Measurements from ENCODE around the gene DLGAP1.
"Not testable (repeated sequence)": the region's sequence is repeated elsewhere in the genome, so short reads cannot be mapped to it uniquely, and the experiment has no call there.

Gene DLGAP1

DNA sequence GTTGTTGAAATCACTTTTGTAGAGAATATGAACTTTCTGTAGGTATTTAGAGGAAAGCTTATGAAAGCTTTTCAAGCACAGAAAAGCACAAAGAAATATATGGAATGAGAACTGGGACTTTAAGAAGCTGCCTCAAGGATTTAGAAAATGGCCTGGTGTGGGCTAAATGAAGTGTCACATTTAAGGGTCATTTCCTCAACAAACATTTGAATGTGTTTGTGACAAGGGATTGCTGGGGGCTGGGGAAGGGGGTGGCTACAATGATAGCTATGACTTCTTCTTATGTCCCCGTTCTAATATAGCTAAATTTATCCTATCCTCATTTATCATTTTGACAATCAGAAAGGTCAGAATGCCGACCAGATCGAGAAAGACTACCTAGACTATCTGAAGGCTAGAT, 69.2 kb downstream of the DLGAP1 start:
- DNase-seq (ENCODE audit: low spot score) = no peak

DNA sequence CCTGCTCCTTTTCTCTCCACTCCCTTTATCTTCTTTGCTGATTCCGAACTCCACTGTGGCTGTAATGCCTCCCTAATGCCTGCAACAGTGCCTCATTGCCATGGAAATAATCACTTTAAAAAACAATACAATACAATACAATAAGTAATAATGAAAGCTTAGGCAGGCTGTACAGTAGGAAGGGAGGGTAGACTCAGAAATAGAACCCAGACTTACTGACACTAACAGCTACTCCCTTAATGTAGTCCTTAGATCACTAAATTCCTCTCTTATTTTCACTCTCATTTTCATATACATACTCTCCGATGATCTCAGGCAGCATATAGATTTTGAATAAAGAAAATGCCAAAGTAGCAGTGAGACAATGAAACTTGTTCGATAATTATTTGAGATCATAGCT, 70.2 kb downstream of the DLGAP1 start:
- no peak for DNase-seq (ENCODE audit: low spot score)

DNA sequence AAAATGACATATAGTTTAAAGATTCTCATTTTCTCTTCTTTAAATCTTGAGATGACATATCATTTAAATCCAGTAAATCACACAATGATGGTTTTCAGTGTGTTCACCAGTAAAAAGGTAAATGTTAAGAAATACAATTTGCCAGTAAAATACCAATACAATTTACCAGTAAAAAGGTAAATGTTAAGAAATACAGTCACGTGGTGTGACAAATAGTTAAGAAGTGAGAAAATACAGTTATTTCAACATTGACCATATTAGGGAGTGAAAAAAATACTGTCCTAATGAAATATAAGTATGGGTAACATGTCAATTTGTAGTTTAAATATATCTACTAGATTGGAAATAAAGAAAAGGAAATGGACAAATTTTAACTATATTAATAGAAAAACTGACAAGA, 80.5 kb downstream of the DLGAP1 start:
- no peak for DNase-seq (ENCODE audit: low spot score)

DNA sequence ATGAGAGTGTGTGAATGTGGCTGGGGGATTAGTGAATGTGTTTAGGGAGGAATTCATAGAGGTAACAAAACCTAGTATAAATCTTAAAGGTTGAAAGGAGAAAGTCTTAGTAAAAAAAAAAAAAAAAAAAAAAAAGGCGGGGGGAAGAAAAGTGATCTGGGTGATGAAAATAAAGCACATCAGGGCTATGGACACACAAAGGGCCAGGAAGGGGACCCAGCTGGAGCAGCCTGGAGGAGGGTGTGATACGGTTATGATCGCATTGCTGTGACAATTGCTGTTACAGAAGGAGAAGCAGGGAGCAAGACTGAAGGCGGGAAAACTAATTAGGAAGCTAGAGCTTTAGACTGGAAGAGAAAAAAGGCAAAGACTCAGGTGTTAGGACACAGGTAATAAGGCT, 85.4 kb downstream of the DLGAP1 start:
- no peak for DNase-seq (ENCODE audit: low spot score)

DNA sequence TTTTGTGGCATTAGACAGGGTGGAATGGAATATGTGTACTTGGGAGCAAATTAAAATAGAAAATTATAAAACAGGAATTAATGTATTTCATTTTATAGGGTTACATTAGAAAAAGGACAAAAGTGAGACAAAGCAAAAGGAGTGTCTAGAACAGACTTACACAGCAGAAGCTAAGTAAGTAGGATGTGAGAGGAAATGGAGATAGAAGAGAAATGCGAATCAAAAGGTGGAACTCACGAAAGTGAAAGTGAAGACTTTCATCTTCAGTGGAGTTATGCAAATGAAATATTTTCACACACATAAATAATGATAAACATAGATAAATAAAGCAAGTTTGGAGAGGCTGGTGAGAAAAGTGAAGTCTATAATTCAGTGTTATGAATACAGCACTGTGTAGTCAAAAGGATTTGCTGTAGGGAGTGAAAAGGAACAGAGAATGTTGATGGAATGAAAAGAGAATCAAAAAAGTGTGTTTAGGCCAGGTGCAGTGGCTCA, 94.8 kb downstream of the DLGAP1 start:
- DNase-seq (ENCODE audit: low spot score) = no peak

DNA sequence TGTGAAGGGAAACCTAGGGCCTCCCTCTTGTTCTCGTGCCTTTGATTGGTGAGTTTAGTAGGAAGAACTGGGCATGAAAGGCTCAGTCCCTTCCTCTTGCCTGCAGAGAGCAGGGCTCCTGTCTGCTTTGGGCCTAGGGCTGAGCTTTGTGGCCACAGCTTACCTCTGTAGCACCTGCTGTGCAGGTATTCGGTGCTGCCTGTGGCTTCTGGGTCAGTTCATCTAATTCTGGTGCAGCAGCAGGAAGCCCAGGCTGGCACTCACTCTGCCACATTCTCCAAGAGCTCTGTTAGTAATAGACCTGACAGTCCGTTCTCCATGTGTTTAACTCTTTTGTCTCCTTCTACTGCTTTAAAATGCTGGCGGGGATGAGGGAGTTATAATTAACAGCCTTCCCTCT, 96.5 kb downstream of the DLGAP1 start:
- peak; percentile 46 for DNase-seq (ENCODE audit: low spot score)

DNA sequence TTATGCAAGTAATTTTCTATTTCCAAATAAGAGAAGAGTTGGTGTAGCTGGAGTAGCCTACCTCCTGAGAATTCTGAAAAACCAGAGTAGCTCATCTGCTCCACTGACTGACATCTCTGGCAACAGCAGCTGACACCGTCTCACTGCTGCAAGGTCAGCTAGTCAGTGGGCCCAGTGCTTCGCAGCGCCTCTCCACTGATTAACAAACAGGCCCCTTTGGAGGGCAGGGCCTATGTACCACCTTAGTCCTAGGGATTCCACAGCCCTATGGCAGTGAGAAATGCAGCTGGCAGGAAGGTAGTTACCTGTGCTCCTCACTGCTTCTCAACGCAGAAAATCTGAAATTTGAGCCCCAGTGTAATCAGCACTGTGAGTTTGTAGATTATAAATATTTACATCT, 97.5 kb downstream of the DLGAP1 start:
- DNase-seq (ENCODE audit: low spot score) = no peak

DNA sequence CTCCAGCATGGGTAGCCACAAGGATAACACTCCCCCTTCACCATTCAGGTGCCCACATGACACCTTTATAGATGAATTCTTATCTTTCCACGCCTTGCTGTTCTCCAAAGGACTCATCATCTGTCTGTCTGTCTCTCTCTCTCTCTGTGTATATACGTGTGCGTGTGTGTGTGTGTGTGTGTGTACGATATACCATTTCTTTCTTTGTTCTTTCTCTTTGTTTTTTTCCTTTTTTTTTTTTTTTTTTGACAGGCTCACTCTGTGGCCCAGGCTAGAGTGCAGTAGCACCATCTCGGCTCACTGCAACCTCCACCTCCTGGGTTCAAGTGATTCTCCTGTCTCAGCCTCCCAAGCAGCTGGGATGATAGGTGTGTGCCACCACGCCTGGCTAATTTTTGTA, 98.2 kb downstream of the DLGAP1 start:
- no peak for DNase-seq (ENCODE audit: low spot score)

DNA sequence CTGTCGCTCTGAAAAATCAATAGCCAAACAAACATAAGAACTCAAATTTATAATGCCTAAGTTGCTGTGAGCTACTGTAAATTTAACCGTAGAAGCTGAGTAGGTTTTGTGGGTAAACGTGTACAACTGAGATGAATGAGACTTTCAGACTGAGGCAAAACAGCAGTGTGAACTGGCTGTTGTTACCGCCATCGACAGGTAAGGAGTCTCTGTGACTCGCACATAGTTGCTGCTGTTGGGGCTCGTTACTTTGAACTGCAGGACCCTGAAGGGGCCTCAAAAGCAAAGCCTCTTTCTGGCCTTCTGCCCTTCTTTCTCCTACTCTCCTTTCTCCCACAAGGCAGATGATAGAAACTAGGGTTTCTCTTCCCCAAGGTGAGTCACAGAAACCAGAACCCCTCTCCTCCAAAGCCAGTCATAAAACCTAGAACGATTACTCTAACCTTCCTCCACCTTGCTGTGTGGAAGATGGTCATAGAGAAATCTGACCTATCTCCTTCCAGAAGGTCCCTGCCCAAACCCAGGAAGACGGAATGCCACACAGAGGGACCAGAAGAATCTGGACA, 101.2 kb downstream of the DLGAP1 start:
- no peak for DNase-seq (ENCODE audit: low spot score)

DNA sequence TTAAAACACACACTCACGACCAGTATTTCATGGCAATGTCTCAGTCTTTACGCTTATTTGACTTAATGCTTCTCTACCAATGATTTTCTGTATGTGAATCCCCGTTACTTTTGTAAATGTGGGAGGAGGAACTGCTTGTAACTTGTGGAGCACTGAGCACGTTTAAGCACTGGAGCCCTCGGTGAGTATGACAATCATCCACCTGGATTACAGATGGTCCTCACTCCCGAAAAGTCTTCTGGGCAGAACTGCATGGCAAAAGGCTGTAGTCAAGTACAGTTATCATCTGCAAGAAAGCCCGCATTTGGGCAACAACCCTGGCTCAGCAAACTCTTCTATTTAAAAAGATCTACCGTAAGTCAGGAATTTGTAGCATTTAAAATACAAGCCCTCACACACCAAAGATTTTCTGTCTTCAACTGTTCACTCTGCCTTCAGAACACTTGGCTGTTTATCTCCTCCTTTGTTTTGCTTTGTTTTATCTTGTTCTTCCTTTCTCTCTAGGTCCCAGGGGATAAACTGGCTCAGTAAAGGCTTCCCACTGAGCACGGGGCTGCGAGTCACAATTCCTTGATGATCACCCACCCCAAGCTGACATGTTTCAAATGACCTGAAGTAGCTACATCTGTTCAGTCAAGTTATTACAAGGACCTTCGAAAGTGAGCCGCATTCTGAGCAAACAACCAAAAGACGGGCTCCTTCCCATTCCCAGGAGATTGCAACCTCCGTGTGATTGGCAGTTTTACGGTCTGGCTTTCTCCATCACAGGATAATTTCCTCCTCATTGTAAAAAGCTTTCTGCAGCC, 102.2 kb downstream of the DLGAP1 start:
- DNase-seq (ENCODE audit: low spot score) = no peak

DNA sequence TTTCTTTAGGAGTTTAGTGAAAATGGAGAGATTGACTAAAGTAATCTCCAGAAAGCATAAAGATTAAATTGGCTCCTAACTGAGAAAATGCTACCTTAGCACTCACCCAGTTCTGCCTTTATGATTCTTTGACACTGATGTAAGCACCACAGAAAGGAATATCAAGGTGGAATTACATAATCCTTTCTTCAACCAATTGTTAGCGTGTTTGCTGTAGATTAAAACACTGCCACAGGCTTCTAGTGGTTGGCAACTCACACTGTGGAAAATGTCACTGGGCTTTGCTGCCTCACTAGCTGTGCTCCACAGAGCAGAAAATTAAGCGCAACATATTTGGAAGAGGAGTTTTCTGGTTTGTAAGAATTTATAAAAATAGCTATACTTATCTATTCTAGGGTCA, 104.1 kb downstream of the DLGAP1 start:
- DNase-seq (ENCODE audit: low spot score) = no peak

DNA sequence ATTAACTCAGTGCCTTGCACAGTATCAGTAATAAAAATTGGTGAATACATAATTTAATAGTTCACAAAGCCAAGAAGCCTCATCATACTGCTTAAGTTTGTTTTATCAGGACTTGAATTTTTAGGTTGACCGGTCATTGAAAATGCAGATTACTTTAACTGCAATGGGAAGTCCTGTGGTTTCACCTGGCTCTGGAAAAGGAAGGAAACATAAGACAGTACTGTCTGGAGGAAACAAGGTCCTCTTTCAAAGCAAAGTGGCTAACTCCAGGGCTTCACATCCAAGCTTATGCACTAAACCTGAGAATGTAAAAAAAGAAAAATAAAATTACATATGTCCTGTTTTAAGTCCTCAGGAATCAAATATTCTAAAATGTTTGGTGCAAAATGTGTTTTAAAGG, 119.7 kb downstream of the DLGAP1 start:
- no peak for DNase-seq (ENCODE audit: low spot score)

DNA sequence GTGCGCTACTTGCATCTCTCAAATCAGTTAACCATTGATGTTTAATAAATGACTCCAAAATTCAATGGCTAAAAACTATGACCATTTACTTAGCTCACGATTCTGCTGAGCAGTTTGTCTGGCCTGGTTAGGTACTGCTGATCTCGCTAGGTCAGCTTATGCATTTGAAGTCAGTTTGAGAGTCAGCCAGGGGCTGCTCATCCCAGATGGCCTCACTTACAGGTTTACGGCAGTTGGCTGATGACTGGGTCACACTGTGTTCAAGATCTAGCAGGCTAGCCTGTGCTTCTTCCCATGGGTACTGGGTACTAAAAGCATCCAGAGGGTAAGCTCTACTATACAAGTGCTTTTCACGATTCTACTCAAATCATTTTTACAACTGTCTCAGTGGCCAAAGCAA, 122.1 kb downstream of the DLGAP1 start:
- no peak for DNase-seq (ENCODE audit: low spot score)

DNA sequence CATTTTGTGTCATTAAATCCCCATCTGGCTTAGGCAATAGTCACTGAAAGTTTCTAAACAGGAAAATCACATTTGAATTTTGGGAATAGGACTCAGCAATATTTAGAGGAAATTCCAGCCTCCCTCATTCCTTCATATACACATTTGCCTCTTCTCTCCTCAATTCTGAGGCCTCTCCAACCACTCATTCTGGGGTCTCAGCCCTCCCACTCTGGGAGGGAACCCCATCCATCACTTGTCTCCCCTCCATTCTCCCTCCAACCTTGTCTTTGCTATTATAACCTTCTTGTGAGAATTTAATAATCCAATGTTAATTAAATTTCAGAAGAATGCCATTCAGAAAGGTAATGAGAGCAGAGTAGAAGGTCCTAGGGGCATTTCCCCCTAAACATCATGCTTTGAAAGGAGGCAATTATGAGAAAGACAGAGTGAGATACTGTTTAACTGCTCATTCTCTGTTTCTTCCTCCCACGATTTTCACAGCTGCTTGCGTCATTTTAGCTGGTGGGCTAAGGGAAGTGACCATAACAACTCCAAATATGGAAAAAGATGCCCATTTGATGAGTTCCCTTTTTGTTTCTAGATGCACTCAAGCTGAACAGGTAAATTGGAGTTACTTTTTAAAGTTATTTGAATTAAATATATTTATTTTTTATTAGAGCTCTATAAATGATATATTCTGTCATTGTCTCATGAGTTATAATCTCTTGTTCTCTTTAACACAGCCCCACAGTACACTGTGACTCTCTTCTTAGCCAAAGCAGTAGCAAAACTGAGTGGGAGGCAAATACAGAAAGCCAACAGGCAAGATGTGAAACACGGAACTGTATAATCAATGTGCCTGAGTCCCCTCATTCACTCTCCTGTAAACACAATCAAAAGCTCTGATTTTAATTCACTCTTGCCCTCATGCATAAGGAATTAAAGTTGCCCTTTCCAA, 135.1 kb downstream of the DLGAP1 start:
- no peak for DNase-seq (ENCODE audit: low spot score)

DNA sequence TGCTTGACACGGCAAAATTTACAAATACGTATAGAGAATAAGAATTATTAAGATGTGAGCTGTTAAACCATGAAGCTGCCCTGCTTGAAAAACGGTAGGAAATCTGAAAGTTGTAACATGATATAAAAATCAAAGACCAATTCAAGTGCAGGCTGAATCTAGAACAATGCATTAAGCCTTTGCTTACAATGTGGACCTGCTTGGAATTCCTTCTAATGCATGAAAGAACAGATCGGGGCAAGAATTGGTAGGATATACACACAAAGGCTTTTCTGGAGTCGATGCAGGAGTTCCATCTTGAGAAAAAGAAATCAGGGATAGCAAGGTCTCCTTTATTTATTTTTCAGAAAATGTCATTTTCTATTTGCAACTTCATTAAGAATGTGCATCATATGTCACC, 136.8 kb downstream of the DLGAP1 start:
- no peak for DNase-seq (ENCODE audit: low spot score)

DNA sequence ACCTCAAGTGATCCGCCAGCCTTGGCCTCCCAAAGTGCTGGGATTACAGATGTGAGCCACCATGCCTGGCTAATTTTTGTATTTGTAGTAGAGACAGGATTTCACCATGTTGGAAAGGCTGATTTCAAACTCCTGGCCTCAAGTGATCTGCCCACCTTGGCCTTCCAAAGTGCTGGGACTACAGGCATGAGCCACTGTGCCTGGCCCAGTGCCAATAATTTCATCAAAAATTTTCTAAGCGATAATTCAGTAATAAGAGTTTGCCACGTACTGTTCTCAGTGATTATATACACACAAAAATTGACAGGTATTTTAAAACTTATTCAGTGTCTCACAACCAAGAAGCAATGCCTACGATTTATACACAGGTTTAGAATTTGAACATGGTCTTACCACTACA, 143.2 kb downstream of the DLGAP1 start:
- not testable (repeated sequence) for DNase-seq (ENCODE audit: low spot score)

DNA sequence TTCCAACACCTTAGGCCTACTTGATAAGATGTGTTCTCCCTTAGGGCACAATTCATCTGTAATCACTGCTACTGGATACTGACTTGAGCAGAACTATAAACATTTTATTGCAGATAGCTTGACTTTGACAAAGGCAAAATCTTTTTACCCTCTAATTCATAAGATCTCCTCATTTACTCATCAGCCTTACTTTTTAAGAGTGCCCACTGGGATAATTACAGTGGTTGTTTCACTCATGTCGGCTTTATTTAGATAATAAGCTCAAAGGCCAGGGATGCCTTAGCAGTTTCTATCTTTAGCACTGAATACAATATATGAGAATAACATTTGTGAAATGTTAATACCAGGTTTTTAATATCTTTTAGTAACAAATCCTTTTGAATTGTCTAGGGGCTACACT, 144.0 kb downstream of the DLGAP1 start:
- DNase-seq (ENCODE audit: low spot score) = no peak

DNA sequence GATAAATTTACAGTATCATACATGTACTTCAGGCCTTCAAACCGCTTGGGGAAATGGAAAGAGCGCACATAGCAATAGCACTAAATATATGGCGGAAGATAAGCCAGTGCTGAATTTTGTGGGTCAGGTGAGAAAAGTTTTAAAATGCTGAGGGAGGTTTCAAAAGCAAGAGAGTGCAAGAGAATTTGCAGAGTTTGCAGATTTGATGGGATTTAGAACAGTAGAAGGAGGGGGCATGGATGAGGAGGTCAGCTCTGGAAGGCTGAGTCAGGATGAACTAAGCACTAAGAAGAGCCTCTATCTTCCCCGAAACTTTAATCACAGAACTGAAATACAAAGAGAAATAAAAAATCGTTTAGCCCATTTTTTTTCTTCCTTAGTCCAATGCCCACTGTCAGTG, 145.9 kb downstream of the DLGAP1 start:
- no peak for DNase-seq (ENCODE audit: low spot score)

DNA sequence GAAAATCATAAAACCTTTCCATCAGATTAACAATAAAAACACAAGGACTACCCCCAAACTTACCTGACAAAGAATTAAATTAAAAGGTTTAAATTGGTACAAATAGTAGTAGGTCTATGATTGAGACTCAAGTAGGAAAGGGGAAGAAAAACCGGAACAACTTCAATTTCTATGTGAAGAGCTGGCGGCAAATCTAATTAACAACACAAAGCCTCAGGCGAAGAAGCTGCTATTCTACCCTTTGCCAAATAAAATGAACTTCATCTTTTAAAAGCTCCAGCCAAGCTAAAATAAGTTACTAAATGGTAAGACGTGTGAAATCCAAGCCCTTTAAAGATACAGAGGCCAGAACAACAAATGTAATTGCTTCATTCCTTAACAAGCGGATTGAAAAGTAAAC, 146.5 kb downstream of the DLGAP1 start:
- DNase-seq (ENCODE audit: low spot score) = no peak

DNA sequence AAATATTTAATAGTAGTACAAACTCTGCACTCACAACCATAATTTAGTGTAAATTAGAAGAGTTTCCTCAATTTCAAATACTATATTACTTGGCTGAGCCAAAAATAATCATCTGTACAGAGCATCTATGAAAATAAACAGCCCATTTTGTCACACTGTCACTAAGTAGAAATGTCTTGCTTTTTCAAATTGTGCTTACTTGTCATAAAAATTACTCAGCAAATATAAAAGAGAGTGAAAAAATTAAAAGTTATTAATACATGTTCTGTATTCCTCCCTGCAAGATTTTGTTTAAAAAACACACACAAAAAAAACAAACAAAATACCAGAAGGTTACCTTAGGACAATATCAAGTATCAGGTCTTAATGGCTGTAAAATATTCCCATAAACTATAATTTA, 155.7 kb downstream of the DLGAP1 start:
- no peak for DNase-seq (ENCODE audit: low spot score)

DNA sequence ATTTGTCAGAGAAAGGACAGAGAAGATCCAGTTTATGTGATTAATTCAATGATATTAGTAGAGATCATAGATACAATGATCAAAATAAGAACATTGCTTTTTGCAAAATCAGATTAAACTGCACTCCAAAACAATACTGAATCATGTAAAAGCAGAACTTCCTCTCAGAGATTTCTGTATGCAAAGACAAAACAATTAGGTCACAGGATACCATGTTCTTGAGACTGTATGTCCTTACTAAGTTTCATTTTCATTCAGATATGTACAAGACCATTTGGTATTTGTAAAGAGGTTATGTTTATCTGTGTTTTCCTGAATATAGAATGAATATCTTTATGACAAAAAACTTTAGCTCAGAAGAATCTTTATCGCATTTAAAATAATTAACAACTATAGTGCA, 161.8 kb downstream of the DLGAP1 start:
- no peak for DNase-seq (ENCODE audit: low spot score)

DNA sequence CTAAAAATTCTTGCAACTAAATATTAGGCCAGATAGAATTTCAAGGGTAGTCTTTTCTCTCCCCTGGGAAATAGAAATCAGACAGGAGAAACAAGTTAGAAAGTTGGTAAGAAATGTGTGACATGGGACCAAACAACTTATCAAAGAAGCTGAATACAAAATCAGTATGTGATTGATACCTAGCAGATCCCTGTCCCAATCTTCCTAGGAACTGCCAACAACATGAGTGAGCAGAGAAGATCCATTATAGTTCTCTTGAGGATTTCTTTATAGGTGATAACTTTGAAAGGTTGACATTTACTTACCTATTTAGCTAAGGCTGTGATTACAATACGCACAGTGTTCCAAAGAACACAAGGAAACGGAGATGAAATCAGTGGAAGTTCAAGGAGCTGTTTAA, 162.4 kb downstream of the DLGAP1 start:
- DNase-seq (ENCODE audit: low spot score) = no peak

DNA sequence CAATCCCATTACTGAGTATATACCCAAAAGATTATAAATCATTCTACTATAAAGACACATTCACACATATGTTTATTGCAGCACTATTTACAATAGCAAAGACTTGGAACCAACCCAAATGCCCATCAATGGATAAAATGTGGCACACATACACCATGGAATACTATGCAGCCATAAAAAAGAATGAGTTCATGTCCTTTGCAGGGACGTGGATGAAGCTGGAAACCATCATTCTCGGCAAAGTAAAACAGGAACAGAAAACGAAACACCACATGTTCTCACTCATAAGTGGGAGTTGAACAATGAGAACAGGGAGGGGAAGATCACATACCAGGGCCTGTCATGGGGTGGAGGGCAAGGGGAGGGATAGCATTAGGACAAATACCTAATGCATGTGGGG, 167.8 kb downstream of the DLGAP1 start:
- DNase-seq (ENCODE audit: low spot score) = not testable (repeated sequence)

Measured in iPS-NIHi11 (cell line).